Astrocyte of the cerebellum (primary cell): ENCODE results near the gene SRRM2.

Experiments used
- DNase-seq: peaks from one replicate; pipeline ENCODE4 v3.0.0-alpha.2; 2011; ENCODE audit warnings: low read depth
- H3K4me3 ChIP-seq: 2 replicates; pipeline ENCODE4 v1.5.1; 2011; ENCODE audit warnings: mild to moderate bottlenecking, low read depth, low read length, moderate library complexity
- in situ Hi-C: cut with HindIII; loops from 2 replicates; pipeline ENCODE4 v1.10.0; 2017; ENCODE audit warnings: low sequenced_read_pairs
- TF ChIP-seq, protein P1 (sequence below): IDR thresholded peaks from 2 replicates; pipeline ENCODE4 v1.5.1; 2012; ENCODE audit warnings: low read length, low read depth, moderate library complexity, mild to moderate bottlenecking; ENCODE audit errors: missing control alignments

SRRM2 gene

DNA sequence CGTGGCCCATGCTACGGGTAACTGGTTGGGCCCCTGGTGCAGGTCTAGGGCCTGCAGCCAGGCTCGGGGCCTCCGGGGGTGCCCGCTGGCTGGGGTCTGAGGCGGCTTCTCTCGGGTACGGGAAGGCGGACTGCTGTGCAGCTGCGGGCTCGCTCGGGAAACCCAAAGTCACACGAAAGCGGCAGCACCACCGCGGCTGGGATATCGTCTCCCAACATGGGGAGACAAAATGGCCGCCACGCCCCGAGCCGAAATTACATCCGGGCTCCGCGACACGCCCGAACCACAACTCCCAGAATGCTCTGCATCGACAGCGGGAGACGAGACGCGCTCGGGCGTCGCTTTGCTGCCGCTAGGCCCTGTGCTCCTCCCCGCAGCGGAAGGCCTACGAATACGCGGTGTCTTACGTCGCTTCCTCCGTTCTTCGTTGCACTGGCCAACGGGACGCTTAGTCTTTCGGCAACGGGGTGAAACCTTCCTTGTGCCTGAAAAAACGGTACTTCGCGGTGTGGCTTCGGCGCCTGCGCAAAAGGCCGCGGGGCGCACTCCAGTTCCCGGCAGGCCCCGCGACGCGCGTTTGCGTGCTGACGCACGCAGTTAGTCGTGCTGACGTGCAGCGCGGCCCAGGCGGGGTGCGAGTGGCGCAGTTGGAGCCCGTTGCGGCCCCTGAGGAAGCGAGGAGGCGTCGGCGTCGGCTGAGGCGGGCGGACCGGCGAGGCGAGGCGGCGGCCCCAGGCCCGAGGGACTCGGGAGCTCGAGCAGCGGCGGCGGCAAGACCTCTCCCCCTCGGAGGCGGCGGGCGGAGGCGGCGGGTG is at the start of gene SRRM2:
SRRM2 (plus strand) TSS at position 604 of the 815 bp plus-strand sequence. CDS start 3,727 bp downstream, outside the sequence.
- H3K4me3 ChIP-seq, result peak within 1 kb of the TSS; percentile 93
- TF ChIP-seq, protein P1, sequence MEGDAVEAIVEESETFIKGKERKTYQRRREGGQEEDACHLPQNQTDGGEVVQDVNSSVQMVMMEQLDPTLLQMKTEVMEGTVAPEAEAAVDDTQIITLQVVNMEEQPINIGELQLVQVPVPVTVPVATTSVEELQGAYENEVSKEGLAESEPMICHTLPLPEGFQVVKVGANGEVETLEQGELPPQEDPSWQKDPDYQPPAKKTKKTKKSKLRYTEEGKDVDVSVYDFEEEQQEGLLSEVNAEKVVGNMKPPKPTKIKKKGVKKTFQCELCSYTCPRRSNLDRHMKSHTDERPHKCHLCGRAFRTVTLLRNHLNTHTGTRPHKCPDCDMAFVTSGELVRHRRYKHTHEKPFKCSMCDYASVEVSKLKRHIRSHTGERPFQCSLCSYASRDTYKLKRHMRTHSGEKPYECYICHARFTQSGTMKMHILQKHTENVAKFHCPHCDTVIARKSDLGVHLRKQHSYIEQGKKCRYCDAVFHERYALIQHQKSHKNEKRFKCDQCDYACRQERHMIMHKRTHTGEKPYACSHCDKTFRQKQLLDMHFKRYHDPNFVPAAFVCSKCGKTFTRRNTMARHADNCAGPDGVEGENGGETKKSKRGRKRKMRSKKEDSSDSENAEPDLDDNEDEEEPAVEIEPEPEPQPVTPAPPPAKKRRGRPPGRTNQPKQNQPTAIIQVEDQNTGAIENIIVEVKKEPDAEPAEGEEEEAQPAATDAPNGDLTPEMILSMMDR, result no peak
- peak; percentile 87 for DNase-seq
- in situ Hi-C loops, result no loop called here

DNA sequence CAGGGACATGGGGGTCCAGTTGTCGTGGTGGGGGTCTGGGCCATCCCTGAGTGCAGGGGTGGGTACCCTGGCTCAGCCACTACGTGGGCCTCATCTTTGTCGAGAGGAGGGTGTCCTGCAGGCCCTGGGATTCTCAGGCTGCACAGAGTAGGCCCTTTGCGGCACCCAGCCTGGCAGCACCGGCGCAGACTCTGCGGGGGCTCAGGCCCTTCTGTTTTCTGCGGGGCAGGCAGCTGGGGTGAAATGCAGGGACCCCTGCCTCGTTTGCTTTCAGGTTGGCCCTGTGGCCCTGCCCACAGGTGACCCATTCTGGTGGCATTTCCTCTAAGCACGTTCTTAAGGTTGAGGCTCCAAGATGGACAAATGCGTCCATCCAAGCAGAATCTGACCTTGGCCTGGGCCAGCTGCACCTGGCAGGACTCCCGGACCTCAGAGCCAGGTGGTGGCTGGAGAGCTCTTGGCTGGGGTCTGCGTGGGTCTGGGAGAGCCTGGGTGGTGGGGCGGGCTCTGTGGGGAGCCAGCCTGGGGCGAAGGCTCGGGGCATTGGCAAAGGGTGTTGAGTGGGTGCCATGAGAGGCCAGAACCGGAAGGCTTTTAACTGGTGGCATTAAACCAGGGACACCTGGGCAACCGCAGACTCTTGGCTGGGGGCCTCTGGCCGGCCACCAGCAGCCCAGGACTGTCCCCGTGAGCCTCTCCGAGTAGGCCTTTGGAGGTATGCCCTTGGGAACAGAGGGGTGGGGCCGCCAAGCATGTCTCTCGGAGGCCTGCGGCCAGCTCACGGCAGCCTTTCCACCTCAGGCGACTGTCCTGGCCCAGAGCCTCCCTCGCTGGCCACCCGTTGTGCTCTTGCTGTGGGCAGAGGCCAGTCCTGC is 49.3 kb upstream of the SRRM2 start:
- no peak for DNase-seq
- TF ChIP-seq, protein P1, result no peak
- no peak overlapping the region for H3K4me3 ChIP-seq
- in situ Hi-C loops, result no loop called here

DNA sequence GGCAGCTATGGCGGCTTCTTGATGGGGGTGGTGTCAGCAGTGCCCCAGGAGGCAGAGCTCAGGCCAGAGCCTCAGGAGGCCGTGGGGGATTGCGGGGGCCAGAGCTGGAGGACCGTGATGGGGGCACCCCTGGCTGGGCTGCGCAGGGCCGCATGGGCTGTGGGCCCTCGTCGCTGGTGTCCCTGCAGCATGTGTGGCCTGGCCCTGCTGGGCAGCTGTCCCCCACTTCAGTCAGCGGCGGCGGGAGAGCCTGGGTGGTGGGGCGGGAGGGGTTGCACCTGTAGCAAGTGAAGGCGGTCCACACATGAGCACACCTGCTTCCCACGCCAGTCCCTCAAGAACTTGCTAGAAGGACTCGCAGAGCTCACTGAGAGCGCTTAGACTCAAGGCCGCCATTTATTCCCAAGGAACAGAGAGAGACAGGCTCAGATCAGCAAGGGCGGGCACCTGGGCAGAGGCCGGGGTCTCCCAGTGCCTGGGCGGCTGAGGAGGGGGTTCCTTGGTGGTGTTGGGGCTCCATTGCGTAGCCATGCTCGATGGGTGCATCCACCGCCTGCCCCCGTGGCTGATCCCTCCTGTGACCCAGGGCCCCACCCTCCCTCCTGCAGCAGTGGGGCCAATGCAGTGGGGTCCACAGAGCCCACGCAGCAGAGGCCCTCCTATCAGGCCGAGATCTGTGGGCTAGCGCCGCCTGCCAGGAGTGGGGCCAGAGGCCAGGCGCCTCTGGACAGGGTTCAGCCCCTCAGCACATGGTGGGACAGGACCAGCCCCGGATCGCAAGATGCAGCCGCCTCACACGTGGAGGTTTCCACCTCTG is 48.1 kb upstream of the SRRM2 start:
- in situ Hi-C loops, result no loop called here
- no peak for DNase-seq
- no peak overlapping the region for H3K4me3 ChIP-seq
- TF ChIP-seq, protein P1, result no peak

DNA sequence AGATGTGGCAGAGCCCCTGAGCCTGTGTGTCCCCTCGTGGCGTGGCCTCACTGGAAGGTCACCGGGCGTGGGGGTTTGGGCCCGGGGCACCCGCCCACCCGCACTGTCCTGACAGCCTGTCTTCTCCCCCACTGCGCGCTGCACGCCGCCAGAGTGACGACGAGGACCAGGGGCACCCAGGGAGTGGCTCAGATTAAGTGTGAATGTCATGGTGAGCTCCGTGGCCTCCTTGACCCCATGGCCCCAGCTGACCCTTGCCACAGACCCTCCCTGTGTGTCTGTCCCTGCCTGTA is 47.5 kb upstream of the SRRM2 start:
- in situ Hi-C loops, result no loop called here
- no peak for DNase-seq
- TF ChIP-seq, protein P1, result no peak
- H3K4me3 ChIP-seq, result no peak overlapping the region

DNA sequence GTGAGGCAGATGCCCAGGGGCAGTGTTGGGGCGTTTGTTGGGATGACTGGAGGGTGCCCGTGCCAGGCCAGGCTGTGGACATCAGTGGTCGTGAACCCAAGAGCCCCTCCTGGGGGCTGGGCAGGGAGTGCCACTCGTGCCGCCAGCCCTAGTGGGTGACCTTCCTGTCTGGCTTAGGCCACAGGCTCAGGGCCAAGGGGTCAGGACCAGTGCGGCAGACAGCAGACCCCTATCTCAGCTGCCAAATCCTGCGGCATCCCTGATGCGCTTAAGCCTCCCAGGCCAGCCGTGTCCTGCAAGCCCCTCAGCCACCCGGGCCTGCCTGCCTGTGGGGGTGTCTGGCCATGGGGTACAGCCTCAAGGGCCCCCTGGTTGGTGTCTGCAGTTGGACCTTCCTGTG is 47.1 kb upstream of the SRRM2 start:
- TF ChIP-seq, protein P1, result no peak
- DNase-seq, result no peak
- H3K4me3 ChIP-seq, result no peak overlapping the region
- in situ Hi-C loops, result no loop called here

DNA sequence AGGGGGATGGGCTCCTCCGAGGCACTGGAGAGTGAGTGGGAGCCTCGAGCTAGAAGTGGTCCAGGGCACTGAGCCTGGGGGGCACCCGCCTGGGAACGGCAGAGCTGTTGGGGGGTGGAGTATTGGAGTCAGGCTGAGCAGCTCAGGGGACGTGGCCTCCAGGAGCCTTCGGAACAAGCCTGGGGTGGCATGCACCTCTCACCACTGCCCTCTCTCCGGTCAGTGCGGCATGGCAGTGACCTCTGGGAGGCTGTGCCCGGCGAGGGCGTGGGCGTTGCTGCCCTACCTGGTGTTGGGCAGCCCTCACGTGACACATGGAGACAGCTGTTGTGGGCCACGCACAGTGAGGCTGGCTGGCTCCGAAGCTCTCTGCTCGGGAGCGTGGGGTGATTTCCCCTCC is 46.4 kb upstream of the SRRM2 start:
- in situ Hi-C loops, result no loop called here
- TF ChIP-seq, protein P1, result no peak
- no peak overlapping the region for H3K4me3 ChIP-seq
- DNase-seq, result no peak
